Neuronal stem cell (in vitro differentiated cells): Measurements from ENCODE around the gene MCC.

Experiments
- DNase-seq: peaks from one replicate; pipeline ENCODE4 v3.0.0-alpha.2; 2013; ENCODE audit warnings: low spot score
- H2AFZ ChIP-seq: one replicate; pipeline ENCODE4 v1.6.1; 2013; ENCODE audit warnings: mild to moderate bottlenecking, low read length, inconsistent platforms
- H2AK5ac ChIP-seq: 2 replicates; pipeline ENCODE4 v1.6.1; 2013; ENCODE audit warnings: low read depth, mild to moderate bottlenecking, inconsistent platforms, low read length, moderate library complexity, mixed read lengths
- H2BK120ac ChIP-seq: 2 replicates; pipeline ENCODE4 v1.6.1; 2013; ENCODE audit warnings: low read depth, mild to moderate bottlenecking, inconsistent platforms, low read length, moderate library complexity, mixed read lengths
- H2BK12ac ChIP-seq: one replicate; pipeline ENCODE4 v1.6.1; 2013; ENCODE audit warnings: low read length, inconsistent platforms
- H2BK15ac ChIP-seq: 2 replicates; pipeline ENCODE4 v1.6.1; 2013; ENCODE audit warnings: mild to moderate bottlenecking, low read length, inconsistent platforms, mixed read lengths
- H2BK5ac ChIP-seq: one replicate; pipeline ENCODE4 v1.6.1; 2013; ENCODE audit warnings: inconsistent platforms, mild to moderate bottlenecking, low read length, moderate library complexity
- H3K14ac ChIP-seq: one replicate; pipeline ENCODE4 v1.6.1; 2013; ENCODE audit warnings: low read length, inconsistent platforms
- H3K18ac ChIP-seq: 2 replicates; pipeline ENCODE4 v1.6.1; 2013; ENCODE audit warnings: low read length, inconsistent platforms
- H3K23ac ChIP-seq: 2 replicates; pipeline ENCODE4 v1.6.1; 2013; ENCODE audit warnings: low read depth, mild to moderate bottlenecking, mixed read lengths, low read length, inconsistent platforms; ENCODE audit not compliant: poor library complexity
- H3K27ac ChIP-seq: replicated peaks from 3 replicates; pipeline ENCODE4 v1.5.1; 2013; ENCODE audit warnings: low read length, inconsistent platforms
- H3K27me3 ChIP-seq, 3 experiments: 2 replicates each; pipeline ENCODE4 v1.6.1; 2013; ENCODE audit warnings: low read length in 3 of 3, mild to moderate bottlenecking in 2 of 3, inconsistent platforms in 1 of 3, low read depth in 1 of 3, mixed read lengths in 1 of 3, moderate library complexity in 1 of 3; ENCODE audit not compliant: control insufficient read depth in 3 of 3, insufficient read depth in 3 of 3
- H3K36me3 ChIP-seq, 2 donors: replicated peaks in 1 of 2; 2 replicates each; pipeline ENCODE4 v1.6.1; 2013; ENCODE audit warnings: low read length in 2 of 2; ENCODE audit not compliant: control insufficient read depth in 2 of 2, insufficient read depth in 2 of 2
- H3K4ac ChIP-seq: 2 replicates; pipeline ENCODE4 v1.6.1; 2013; ENCODE audit warnings: inconsistent platforms, mild to moderate bottlenecking, low read length, moderate library complexity
- H3K4me1 ChIP-seq, 2 donors: 1 replicate in 1 of 2; 2 replicates in 1 of 2; pipeline ENCODE4 v1.6.1; 2013; ENCODE audit warnings: low read length in 2 of 2, low read depth in 1 of 2; ENCODE audit not compliant: control insufficient read depth in 2 of 2, insufficient read depth in 1 of 2
- H3K4me2 ChIP-seq: one replicate; pipeline ENCODE4 v1.6.1; 2013; ENCODE audit warnings: mild to moderate bottlenecking, low read length, inconsistent platforms; ENCODE audit not compliant: insufficient read depth, poor library complexity, severe bottlenecking
- H3K4me3 ChIP-seq, 2 donors: 2 replicates each; pipeline ENCODE4 v1.5.1; 2013; ENCODE audit warnings: low read length in 2 of 2, mild to moderate bottlenecking in 2 of 2, inconsistent platforms in 1 of 2, moderate library complexity in 1 of 2
- H3K79me1 ChIP-seq: one replicate; pipeline ENCODE4 v1.6.1; 2013; ENCODE audit warnings: low read depth, mild to moderate bottlenecking, inconsistent platforms, low read length, moderate library complexity
- H3K9ac ChIP-seq: one replicate; pipeline ENCODE4 v1.6.1; 2013; ENCODE audit warnings: mild to moderate bottlenecking, low read depth, low read length, inconsistent platforms; ENCODE audit not compliant: poor library complexity
- H3K9me3 ChIP-seq, 2 donors: replicated peaks in 1 of 2; 2 replicates each; pipeline versions ENCODE3 to v1.6.1; 2013; ENCODE audit warnings: low read length in 2 of 2, mild to moderate bottlenecking in 2 of 2, inconsistent platforms in 1 of 2, low read depth in 1 of 2, mixed read lengths in 1 of 2, moderate library complexity in 1 of 2; ENCODE audit not compliant: control insufficient read depth in 2 of 2, insufficient read depth in 1 of 2
- H4K8ac ChIP-seq: one replicate; pipeline ENCODE4 v1.6.1; 2013; ENCODE audit warnings: low read depth, mild to moderate bottlenecking, inconsistent platforms, low read length, moderate library complexity
- H4K91ac ChIP-seq: one replicate; pipeline ENCODE4 v1.6.1; 2013; ENCODE audit warnings: low read length, low read depth, mild to moderate bottlenecking, inconsistent platforms; ENCODE audit not compliant: poor library complexity
- WGBS, 2 donors: extraction: QIAGEN DNeasy Blood & Tissue Kit; methylation state at CpG; one replicate each; pipeline ENCODE4 v1.1.7; 2013; ENCODE audit warnings: missing lambda C conversion rate in 2 of 2, mixed read lengths in 1 of 2; ENCODE audit not compliant: insufficient read length in 2 of 2, insufficient replicate concordance in 1 of 2; ENCODE audit errors: extremely low coverage in 2 of 2; 5-methylcytosine and 5-hydroxymethylcytosine counted together

MCC gene

GRCh38 chr5:113425909-113426308 lies 62.3 kb downstream of the MCC start:
- no peak overlapping the region for H3K9ac ChIP-seq
- no peaks in the 10 kb centered on the region for H3K79me1 ChIP-seq
- H2AK5ac ChIP-seq = no peak overlapping the region
- no peak for DNase-seq
- H3K27ac ChIP-seq = no peak overlapping the region
- H3K9me3 ChIP-seq = no peaks in the 10 kb centered on the region
- H3K23ac ChIP-seq = no peak overlapping the region
- H3K4me3 ChIP-seq = no peak overlapping the region
- no peaks in the 10 kb centered on the region for H3K27me3 ChIP-seq
- H3K18ac ChIP-seq = no peak overlapping the region
- H3K4me2 ChIP-seq = no peak overlapping the region
- H3K4me1 ChIP-seq = no peaks in the 10 kb centered on the region
- H3K36me3 ChIP-seq = no peaks in the 10 kb centered on the region
- H2BK5ac ChIP-seq = no peak overlapping the region
- H3K4ac ChIP-seq = no peak overlapping the region
- H2BK120ac ChIP-seq = no peak overlapping the region
- no peak overlapping the region for H4K8ac ChIP-seq
- no peak overlapping the region for H3K14ac ChIP-seq
- H2AFZ ChIP-seq = no peak overlapping the region
- WGBS, 2 donors = no CpG with 5 or more reads among the region's 3 CpGs
- no peak overlapping the region for H4K91ac ChIP-seq
- H2BK15ac ChIP-seq = no peak overlapping the region
- H2BK12ac ChIP-seq = no peak overlapping the region

GRCh38 chr5:113421693-113422092 lies 66.6 kb downstream of the MCC start:
- Histone ChIP-seq H2AK5ac (no peak overlapping the region), H3K4ac (no peak overlapping the region), H3K18ac (no peak overlapping the region), H2BK15ac (no peak overlapping the region), H3K9ac (no peak overlapping the region), H2BK5ac (no peak overlapping the region), H3K36me3 (no peaks in the 10 kb centered on the region), H4K8ac (no peak overlapping the region), H4K91ac (no peak overlapping the region), H2BK12ac (no peak overlapping the region), H3K4me3 (no peak overlapping the region), H3K9me3 (no peaks in the 10 kb centered on the region), H3K23ac (no peak overlapping the region), H3K14ac (no peak overlapping the region), H3K79me1 (no peaks in the 10 kb centered on the region), H3K4me1 (no peaks in the 10 kb centered on the region), H2AFZ (no peak overlapping the region), H3K27me3 (no peaks in the 10 kb centered on the region), H2BK120ac (no peak overlapping the region), H3K4me2 (no peak overlapping the region), H3K27ac (no peak overlapping the region)
- DNase-seq = no peak
- no CpG with 5 or more reads among the region's 2 CpGs for WGBS, 2 donors

- Histone ChIP-seq H2BK5ac (no peak overlapping the region), H3K9me3 (no peaks in the 10 kb centered on the region), H3K18ac (no peak overlapping the region), H4K91ac (no peak overlapping the region), H3K79me1 (no peaks in the 10 kb centered on the region), H4K8ac (no peak overlapping the region), H3K27ac (no peak overlapping the region), H3K9ac (no peak overlapping the region), H3K4me1 (peaks cover 0 to 3% of the 10 kb centered on the region in 2 donors), H2BK15ac (no peak overlapping the region), H2BK120ac (no peak overlapping the region), H3K27me3 (peaks cover 0 to 30% (median 0%) of the 10 kb centered on the region in 3 experiments), H3K36me3 (no peaks in the 10 kb centered on the region), H2AFZ (no peak overlapping the region), H3K14ac (no peak overlapping the region), H3K4me2 (no peak overlapping the region), H2BK12ac (no peak overlapping the region), H3K4me3 (no peak overlapping the region), H2AK5ac (no peak overlapping the region), H3K23ac (no peak overlapping the region), H3K4ac (no peak overlapping the region)
- WGBS, 2 donors = no CpG with 5 or more reads among the region's 6 CpGs
- no peak for DNase-seq
Measured at GRCh38 chr5:113405530-113405929, 82.7 kb downstream of the MCC start.

- DNase-seq = no peak
- H3K9me3 ChIP-seq = no peaks in the 10 kb centered on the region
- no peak overlapping the region for H3K23ac ChIP-seq
- H4K8ac ChIP-seq = no peak overlapping the region
- peaks cover 0 to 3% of the 10 kb centered on the region in 2 donors for H3K4me1 ChIP-seq
- H2BK120ac ChIP-seq = no peak overlapping the region
- no peak overlapping the region for H3K14ac ChIP-seq
- H3K36me3 ChIP-seq = no peaks in the 10 kb centered on the region
- no peaks in the 10 kb centered on the region for H3K79me1 ChIP-seq
- no peak overlapping the region for H3K4me2 ChIP-seq
- H3K27ac ChIP-seq = no peak overlapping the region
- no peak overlapping the region for H4K91ac ChIP-seq
- no peak overlapping the region for H3K4me3 ChIP-seq
- no peak overlapping the region for H3K4ac ChIP-seq
- H2AK5ac ChIP-seq = no peak overlapping the region
- H2AFZ ChIP-seq = no peak overlapping the region
- no peak overlapping the region for H2BK12ac ChIP-seq
- peaks cover 0 to 30% (median 0%) of the 10 kb centered on the region in 3 experiments for H3K27me3 ChIP-seq
- no peak overlapping the region for H2BK15ac ChIP-seq
- H3K9ac ChIP-seq = no peak overlapping the region
- WGBS, 2 donors = no CpG with 5 or more reads among the region's 2 CpGs
- no peak overlapping the region for H2BK5ac ChIP-seq
- no peak overlapping the region for H3K18ac ChIP-seq
Measured at GRCh38 chr5:113404269-113404668, 84.0 kb downstream of the MCC start.
